Natural killer cell (primary cell): ENCODE measurements around the gene SCG3. TPM values are rescaled to one million over a fixed set of nuclear protein-coding genes. Genes with fewer than 3 reads are reported as not detected.

Experiments
- ATAC-seq, 3 donors: fragments of 150-1000 bp in 2 of 3; fragments of 200-7000 bp in 1 of 3; cut with Tn5 transposase; 1 replicate in 1 of 3; 2 replicates in 2 of 3; pipeline ENCODE4 v1.10.0; 2021; ENCODE audit warnings: mild to moderate bottlenecking in 2 of 3, moderate library complexity in 2 of 3
- DNase-seq, 2 donors: peaks; one replicate each; pipeline versions ENCODE4 v3.0.0 to v3.0.0-alpha.2; 2013 to 2021; ENCODE audit warnings: mixed read lengths in 1 of 2
- H3K27ac ChIP-seq: one replicate; pipeline ENCODE4 v1.5.1; 2013; ENCODE audit warnings: mild to moderate bottlenecking, low read length
- H3K27me3 ChIP-seq: one replicate; pipeline ENCODE4 v1.6.1; 2013; ENCODE audit warnings: low read length; ENCODE audit not compliant: control insufficient read depth, insufficient read depth
- H3K36me3 ChIP-seq: one replicate; pipeline ENCODE4 v1.6.1; 2013; ENCODE audit warnings: low read length; ENCODE audit not compliant: control insufficient read depth, insufficient read depth
- H3K4me1 ChIP-seq: one replicate; pipeline ENCODE4 v1.6.1; 2013; ENCODE audit warnings: low read length; ENCODE audit not compliant: control insufficient read depth, insufficient read depth
- H3K4me3 ChIP-seq: one replicate; pipeline ENCODE4 v1.5.1; 2013; ENCODE audit warnings: low read length
- H3K9me3 ChIP-seq: one replicate; pipeline ENCODE4 v1.6.1; 2013; ENCODE audit warnings: low read length; ENCODE audit not compliant: control insufficient read depth, insufficient read depth
- H3K27ac Mint-ChIP-seq, 2 donors: one replicate each; pipeline ENCODE4 v1.8.0; 2022; ENCODE audit warnings: mild to moderate bottlenecking in 2 of 2, mixed read lengths in 2 of 2, moderate library complexity in 1 of 2
- H3K27me3 Mint-ChIP-seq, 2 donors: one replicate each; pipeline ENCODE4 v1.8.0; 2022; ENCODE audit warnings: low read depth in 2 of 2, mixed read lengths in 2 of 2
- H3K36me3 Mint-ChIP-seq: one replicate; pipeline ENCODE4 v1.8.0; 2022; ENCODE audit warnings: mixed read lengths
- H3K4me1 Mint-ChIP-seq, 2 donors: one replicate each; pipeline ENCODE4 v1.8.0; 2022; ENCODE audit warnings: mixed read lengths in 2 of 2
- H3K4me3 Mint-ChIP-seq: one replicate; pipeline ENCODE4 v1.8.0; 2022; ENCODE audit warnings: mild to moderate bottlenecking, moderate library complexity, mixed read lengths
- H3K9me3 Mint-ChIP-seq, 2 donors: one replicate each; pipeline ENCODE4 v1.8.0; 2022; ENCODE audit warnings: mixed read lengths in 2 of 2
- CTCF ChIP-seq: fragments of 200-600 bp; IDR thresholded peaks from one replicate; pipeline ENCODE4 v1.8.0; 2022; ENCODE audit warnings: antibody characterized with exemption
- WGBS: methylation state at CpG from one replicate; pipeline ENCODE4 v1.1.7; 2013; ENCODE audit warnings: missing lambda C conversion rate; ENCODE audit not compliant: insufficient coverage; 5-methylcytosine and 5-hydroxymethylcytosine counted together
- intact Hi-C: fragments of 100-400 bp; cut with micrococcal nuclease; formaldehyde crosslinking; loops from one replicate; pipeline ENCODE4 v1.14.2; 2022
- total RNA-seq, 4 donors: library from RNA; stranded (reverse); fragments of 120-200 nt in 1 of 4; gene quantifications; one replicate each; pipeline versions ENCODE4 v1.2.3 to v1.2.4, GENCODE V29; 2013 to 2022

Gene SCG3
- total RNA-seq, 3 donors from 2014 or later (not counting 1 experiment from before 2014, with no cell fraction given): not detected

DNA sequence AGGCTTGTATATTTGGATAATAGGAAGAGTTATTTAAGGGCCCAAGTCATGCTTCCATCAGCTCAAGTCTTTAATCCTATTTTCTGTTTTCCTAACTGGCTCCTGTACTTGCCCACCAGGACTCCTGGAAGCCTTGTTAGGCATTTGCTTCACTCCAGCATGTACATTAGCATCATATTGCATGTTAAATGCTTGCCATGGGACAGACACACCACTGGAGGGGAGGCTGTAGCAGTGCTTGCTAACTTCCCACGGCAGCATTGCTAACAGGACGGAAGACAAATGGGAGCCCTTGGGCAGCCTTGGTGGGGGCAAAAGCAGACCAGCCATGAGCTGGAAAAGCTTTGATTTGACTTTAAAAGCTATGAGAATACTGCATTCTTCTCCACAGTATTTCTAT is 76.1 kb downstream of the SCG3 start:
- 95% methylated on average over 2 of the region's 2 CpGs for WGBS
- Histone ChIP-seq H3K9me3 (no peaks in the 10 kb centered on the region), H3K36me3 (no peaks in the 10 kb centered on the region), H3K4me1 (peaks cover under 1% of the 10 kb centered on the region), H3K4me3 (no peak overlapping the region), H3K27ac (no peak overlapping the region), H3K27me3 (peaks cover 3% of the 10 kb centered on the region)
- intact Hi-C loops: no loop called here
- H3K4me1 Mint-ChIP-seq: peaks cover 0 to under 1% of the 10 kb centered on the region in 2 donors
- DNase-seq (no peak), ATAC-seq (no peak)
- H3K27me3 Mint-ChIP-seq: peaks cover 35 to 38% of the 10 kb centered on the region in 2 donors
- no peaks in the 10 kb centered on the region for H3K36me3 Mint-ChIP-seq
- TF ChIP-seq CTCF: no peak
- no peaks in the 10 kb centered on the region for H3K9me3 Mint-ChIP-seq
- H3K4me3 Mint-ChIP-seq: no peak overlapping the region
- H3K27ac Mint-ChIP-seq: no peak overlapping the region

DNA sequence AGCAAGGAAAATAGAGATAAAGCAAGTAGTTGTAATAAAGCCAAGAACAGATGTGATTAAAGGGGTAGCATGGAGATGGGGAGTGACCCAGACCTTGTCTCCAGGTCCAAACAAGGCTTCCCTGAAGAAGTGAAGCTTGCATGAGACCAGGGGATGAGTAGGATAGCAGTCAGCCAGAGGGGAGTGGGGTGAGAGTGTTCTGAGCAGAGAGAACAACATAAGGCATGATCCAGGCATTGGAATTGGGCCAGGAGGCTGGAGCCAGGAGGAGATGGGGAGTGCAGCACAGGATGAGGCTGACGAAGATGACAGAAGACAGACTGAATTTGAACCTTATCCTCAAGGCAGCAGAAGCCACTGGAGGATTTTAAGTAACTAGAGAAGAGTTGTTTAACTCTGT is 77.3 kb downstream of the SCG3 start:
- intact Hi-C loops: no loop called here
- H3K27me3 ChIP-seq: no peaks in the 10 kb centered on the region
- TF ChIP-seq CTCF: no peak
- WGBS: 85% methylated on average over 1 of the region's 1 CpG
- H3K4me3 ChIP-seq: no peak overlapping the region
- no peak overlapping the region for H3K27ac ChIP-seq
- H3K4me1 ChIP-seq: no peaks in the 10 kb centered on the region
- H3K36me3 ChIP-seq: no peaks in the 10 kb centered on the region
- H3K9me3 ChIP-seq: no peaks in the 10 kb centered on the region
- DNase-seq: no peak
- H3K9me3 Mint-ChIP-seq: no peaks in the 10 kb centered on the region
- peaks cover 25 to 26% of the 10 kb centered on the region in 2 donors for H3K27me3 Mint-ChIP-seq
- no peaks in the 10 kb centered on the region for H3K4me1 Mint-ChIP-seq
- no peak overlapping the region for H3K27ac Mint-ChIP-seq
- ATAC-seq: no peak
- no peak overlapping the region for H3K4me3 Mint-ChIP-seq
- no peaks in the 10 kb centered on the region for H3K36me3 Mint-ChIP-seq

DNA sequence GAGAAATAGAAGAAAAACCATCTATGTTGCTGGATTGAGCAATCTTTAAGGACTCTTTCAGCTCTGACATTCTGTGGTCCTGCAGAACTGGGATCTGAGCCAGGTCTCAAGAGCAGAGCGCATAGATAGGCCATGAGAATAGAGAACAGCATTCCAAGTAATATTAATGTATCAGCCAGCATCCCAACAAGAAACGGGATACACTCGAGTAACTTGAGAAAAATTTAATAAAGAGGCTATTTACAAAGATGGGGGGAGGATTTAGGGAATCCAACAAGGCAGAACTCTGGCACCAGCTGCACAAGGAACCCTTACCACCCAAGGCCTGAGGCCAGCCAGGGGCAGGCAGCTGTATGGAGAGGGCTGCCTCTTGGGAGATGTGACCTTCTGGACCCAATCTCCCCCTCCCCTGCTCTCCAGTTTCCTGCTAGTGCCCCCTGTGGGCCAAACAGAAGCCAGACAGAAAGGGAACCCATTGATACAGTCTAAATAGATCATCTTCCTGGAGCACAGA is 78.3 kb downstream of the SCG3 start:
- WGBS: 91% methylated on average over 3 of the region's 3 CpGs
- no peaks in the 10 kb centered on the region for H3K4me1 Mint-ChIP-seq
- H3K27ac ChIP-seq: no peak overlapping the region

More for the DNA sequence above, 78.3 kb downstream of the SCG3 start:
- Mint-ChIP-seq H3K4me3 (no peak overlapping the region), H3K9me3 (no peaks in the 10 kb centered on the region), H3K27ac (no peak overlapping the region), H3K27me3 (peaks cover 18 to 24% of the 10 kb centered on the region in 2 donors), H3K36me3 (no peaks in the 10 kb centered on the region)
- TF ChIP-seq CTCF: no peak
- H3K4me1 ChIP-seq: no peaks in the 10 kb centered on the region
- ATAC-seq (no peak), DNase-seq (peak in 1 of 2 donors; percentile 35)
- no peaks in the 10 kb centered on the region for H3K36me3 ChIP-seq
- H3K4me3 ChIP-seq: no peak overlapping the region
- no peaks in the 10 kb centered on the region for H3K27me3 ChIP-seq
- H3K9me3 ChIP-seq: no peaks in the 10 kb centered on the region
- intact Hi-C loops: no loop called here
